Measurements from ENCODE around the gene TMEM40.

GRCh38 chr3:12766541-12766940 lies 7.5 kb upstream of the TMEM40 start:
- no peak for TF ChIP-seq CTCF (conservative IDR thresholded peaks at IDR 0.05; ENCODE audit: low read depth in 2 of 2)
- no peak for TF ChIP-seq REST (IDR thresholded peaks at IDR 0.05; ENCODE audit: unreplicated experiment)
- no peak for TF ChIP-seq EZH2phosphoT487 (IDR thresholded peaks at IDR 0.05; ENCODE audit: unreplicated experiment)
- TF ChIP-seq POLR2AphosphoS5 (IDR thresholded peaks at IDR 0.05; ENCODE audit: low read depth): no peak
- no peak for TF ChIP-seq EZH2 (IDR thresholded peaks at IDR 0.05; ENCODE audit: low read depth, unreplicated experiment)
- no peak for TF ChIP-seq ZNF331 (CRISPR knock-in tag; IDR thresholded peaks at IDR 0.05; ENCODE audit: low read depth)

Measured in GM23338 (cell line).